CD4-positive, alpha-beta T cell (primary cell): ENCODE data around the gene DNAJC13. TPM values are rescaled to one million over a fixed set of nuclear protein-coding genes. Genes with fewer than 3 reads are reported as not detected.

Experiments
- ATAC-seq: fragments of 200-7000 bp; cut with Tn5 transposase; one replicate; pipeline ENCODE4 v1.10.0; 2022; ENCODE audit warnings: mild to moderate bottlenecking; ENCODE audit not compliant: poor library complexity
- CTCF ChIA-PET: fragments of 350-600 bp; sonication (Branson Sonifier 250); formaldehyde crosslinking; loops from one replicate; lab custom pipeline; 2021; ENCODE audit warnings: antibody characterized with exemption, inconsistent platforms; lab: Charles Lee
- POLR2A ChIA-PET: fragments of 350-600 bp; sonication (Branson Sonifier 250); formaldehyde crosslinking; loops from one replicate; lab custom pipeline; 2021; ENCODE audit warnings: antibody characterized with exemption, inconsistent platforms; lab: Charles Lee
- DNase-seq, 14 experiments: peaks; one replicate each; pipeline ENCODE4 v3.0.0-alpha.2; 2013 to 2020; ENCODE audit warnings: mixed read lengths in 2 of 14
- H3K27ac ChIP-seq, 2 donors: one replicate each; pipeline versions ENCODE4 v1.5.1 to v1.7.0; 2013; ENCODE audit warnings: low read length in 2 of 2, low read depth in 1 of 2, mild to moderate bottlenecking in 1 of 2
- H3K27me3 ChIP-seq, 2 experiments: 1 replicate in 1 of 2; 2 replicates in 1 of 2; pipeline versions ENCODE4 v1.6.1 to v1.7.0; 2013; ENCODE audit warnings: low read length in 2 of 2, control low read depth in 1 of 2, mild to moderate bottlenecking in 1 of 2, moderate library complexity in 1 of 2; ENCODE audit not compliant: insufficient read depth in 2 of 2, control insufficient read depth in 1 of 2
- H3K36me3 ChIP-seq: one replicate; pipeline ENCODE4 v1.6.1; 2013; ENCODE audit warnings: low read length, control low read depth; ENCODE audit not compliant: insufficient read depth
- H3K4me1 ChIP-seq: one replicate; pipeline ENCODE4 v1.6.1; 2013; ENCODE audit warnings: low read length, control low read depth; ENCODE audit not compliant: insufficient read depth
- H3K4me3 ChIP-seq: one replicate; pipeline ENCODE4 v1.5.1; 2013; ENCODE audit warnings: mild to moderate bottlenecking, low read length, moderate library complexity
- H3K9me3 ChIP-seq, 2 experiments: 1 replicate in 1 of 2; 2 replicates in 1 of 2; pipeline versions ENCODE4 v1.6.1 to v1.7.0; 2013; ENCODE audit warnings: low read length in 2 of 2, mild to moderate bottlenecking in 2 of 2, control low read depth in 1 of 2, moderate library complexity in 1 of 2; ENCODE audit not compliant: control insufficient read depth in 1 of 2, insufficient read depth in 1 of 2
- H3K27ac Mint-ChIP-seq: one replicate; pipeline ENCODE4 v1.8.0; 2020; ENCODE audit warnings: mixed read lengths
- H3K27me3 Mint-ChIP-seq: one replicate; pipeline ENCODE4 v1.8.0; 2021; ENCODE audit warnings: mixed read lengths
- H3K36me3 Mint-ChIP-seq: one replicate; pipeline ENCODE4 v1.8.0; 2021; ENCODE audit warnings: low read depth, mixed read lengths
- H3K4me1 Mint-ChIP-seq: one replicate; pipeline ENCODE4 v1.8.0; 2021; ENCODE audit warnings: low read depth, mixed read lengths
- H3K4me3 Mint-ChIP-seq: one replicate; pipeline ENCODE4 v1.8.0; 2020; ENCODE audit warnings: mild to moderate bottlenecking, mixed read lengths
- H3K9me3 Mint-ChIP-seq: one replicate; pipeline ENCODE4 v1.8.0; 2020; ENCODE audit warnings: mixed read lengths
- intact Hi-C, 2 experiments: fragments of 100-400 bp; cut with DNase I in 1 of 2; cut with micrococcal nuclease in 1 of 2; formaldehyde crosslinking; loops; one replicate each; pipeline versions ENCODE4 v1.15.1 to v1.9.0; 2023 to 2025; cut with DNase I, micrococcal nuclease
- total RNA-seq, 174 experiments: library from RNA in 2 of 174; stranded (reverse) in 2 of 174; gene quantifications; one replicate each; pipeline ENCODE4 v1.2.3 and lab custom pipeline; 2021 to 2026
- TF ChIP-seq, protein P1 (sequence below): fragments of 200-600 bp; IDR thresholded peaks from one replicate; pipeline ENCODE4 v1.8.0; 2022; ENCODE audit warnings: antibody characterized with exemption, mild to moderate bottlenecking

Gene DNAJC13
- total RNA-seq, 2 experiments from 2014 or later, result 13.5 to 14.3 TPM

DNA sequence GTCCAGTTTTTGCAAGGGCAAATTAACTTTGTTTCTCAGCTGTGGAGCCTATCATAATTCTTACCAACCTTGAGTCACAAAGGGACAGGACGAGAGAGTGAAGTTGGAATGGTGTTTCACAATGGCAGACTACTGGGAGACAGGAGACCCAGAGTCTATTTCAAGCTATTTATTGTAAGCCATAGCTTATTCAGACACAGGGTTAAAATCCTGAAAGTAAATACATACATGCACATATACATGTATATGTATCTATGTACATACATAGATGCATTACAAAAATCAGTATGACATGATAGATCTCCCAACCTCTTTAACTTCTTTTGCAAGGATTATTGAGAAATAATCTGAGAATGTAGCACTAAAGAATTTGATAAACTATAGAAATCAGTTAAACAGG lies 86.3 kb downstream of the DNAJC13 start:
- no peak overlapping the region for H3K27ac ChIP-seq
- ChIA-PET CTCF (no interaction called here), POLR2A (no interaction called here)
- Mint-ChIP-seq H3K36me3 (peaks cover 86% of the 10 kb centered on the region), H3K27me3 (no peaks in the 10 kb centered on the region), H3K9me3 (no peaks in the 10 kb centered on the region), H3K4me3 (no peak overlapping the region), H3K4me1 (no peaks in the 10 kb centered on the region), H3K27ac (no peak overlapping the region)
- H3K4me1 ChIP-seq, result no peaks in the 10 kb centered on the region
- peaks cover 84% of the 10 kb centered on the region for H3K36me3 ChIP-seq
- TF ChIP-seq, protein P1, sequence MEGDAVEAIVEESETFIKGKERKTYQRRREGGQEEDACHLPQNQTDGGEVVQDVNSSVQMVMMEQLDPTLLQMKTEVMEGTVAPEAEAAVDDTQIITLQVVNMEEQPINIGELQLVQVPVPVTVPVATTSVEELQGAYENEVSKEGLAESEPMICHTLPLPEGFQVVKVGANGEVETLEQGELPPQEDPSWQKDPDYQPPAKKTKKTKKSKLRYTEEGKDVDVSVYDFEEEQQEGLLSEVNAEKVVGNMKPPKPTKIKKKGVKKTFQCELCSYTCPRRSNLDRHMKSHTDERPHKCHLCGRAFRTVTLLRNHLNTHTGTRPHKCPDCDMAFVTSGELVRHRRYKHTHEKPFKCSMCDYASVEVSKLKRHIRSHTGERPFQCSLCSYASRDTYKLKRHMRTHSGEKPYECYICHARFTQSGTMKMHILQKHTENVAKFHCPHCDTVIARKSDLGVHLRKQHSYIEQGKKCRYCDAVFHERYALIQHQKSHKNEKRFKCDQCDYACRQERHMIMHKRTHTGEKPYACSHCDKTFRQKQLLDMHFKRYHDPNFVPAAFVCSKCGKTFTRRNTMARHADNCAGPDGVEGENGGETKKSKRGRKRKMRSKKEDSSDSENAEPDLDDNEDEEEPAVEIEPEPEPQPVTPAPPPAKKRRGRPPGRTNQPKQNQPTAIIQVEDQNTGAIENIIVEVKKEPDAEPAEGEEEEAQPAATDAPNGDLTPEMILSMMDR, result no peak
- H3K27me3 ChIP-seq, result no peaks in the 10 kb centered on the region
- no peak overlapping the region for H3K4me3 ChIP-seq
- intact Hi-C loops, result loop anchor here in 1 of 2 experiments (10.0 kb wide), 2 partner anchors 149 to 191 kb away; no protein-coding TSS in a partner anchor
- no peaks in the 10 kb centered on the region for H3K9me3 ChIP-seq
- DNase-seq (no peak), ATAC-seq (no peak)

DNA sequence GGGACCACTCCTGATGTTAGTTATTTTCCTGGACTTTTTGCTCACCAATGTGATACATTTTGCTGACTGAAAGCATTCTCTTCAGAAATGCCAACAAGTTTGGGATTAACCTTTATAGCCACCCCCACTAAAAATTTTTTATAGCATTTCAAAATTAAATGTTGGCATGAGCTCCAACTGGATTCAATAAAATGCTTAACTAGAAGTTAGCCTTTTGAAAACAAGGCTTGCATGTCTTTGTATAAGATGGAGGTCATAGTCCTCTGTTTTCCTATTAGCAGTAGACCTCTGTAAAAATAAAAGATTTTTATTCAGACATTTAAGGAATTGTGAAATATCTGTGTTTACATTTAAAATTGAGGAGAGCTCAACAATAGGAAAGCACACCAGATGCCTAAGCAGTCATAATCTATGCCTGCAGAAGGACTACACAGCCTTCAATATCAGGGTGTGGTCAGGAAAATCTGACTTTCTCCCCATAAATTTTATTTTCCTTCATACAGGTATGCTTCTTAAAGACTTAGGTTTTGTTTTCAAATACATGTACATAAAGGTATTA lies 87.2 kb downstream of the DNAJC13 start:
- Histone ChIP-seq H3K27me3 (no peaks in the 10 kb centered on the region), H3K4me1 (no peaks in the 10 kb centered on the region), H3K4me3 (no peak overlapping the region), H3K36me3 (peaks cover 85% of the 10 kb centered on the region), H3K9me3 (no peaks in the 10 kb centered on the region), H3K27ac (no peak overlapping the region)
- no peaks in the 10 kb centered on the region for H3K4me1 Mint-ChIP-seq
- TF ChIP-seq, protein P1, result no peak
- DNase-seq (no peak), ATAC-seq (no peak)
- H3K9me3 Mint-ChIP-seq, result no peaks in the 10 kb centered on the region
- H3K27ac Mint-ChIP-seq, result no peak overlapping the region
- H3K27me3 Mint-ChIP-seq, result no peaks in the 10 kb centered on the region
- POLR2A ChIA-PET, result no interaction called here
- H3K4me3 Mint-ChIP-seq, result no peak overlapping the region
- peaks cover 88% of the 10 kb centered on the region for H3K36me3 Mint-ChIP-seq
- intact Hi-C loops, result loop anchor here in 1 of 2 experiments (10.0 kb wide), 2 partner anchors 150 to 190 kb away; no protein-coding TSS in a partner anchor
- CTCF ChIA-PET, result no interaction called here

DNA sequence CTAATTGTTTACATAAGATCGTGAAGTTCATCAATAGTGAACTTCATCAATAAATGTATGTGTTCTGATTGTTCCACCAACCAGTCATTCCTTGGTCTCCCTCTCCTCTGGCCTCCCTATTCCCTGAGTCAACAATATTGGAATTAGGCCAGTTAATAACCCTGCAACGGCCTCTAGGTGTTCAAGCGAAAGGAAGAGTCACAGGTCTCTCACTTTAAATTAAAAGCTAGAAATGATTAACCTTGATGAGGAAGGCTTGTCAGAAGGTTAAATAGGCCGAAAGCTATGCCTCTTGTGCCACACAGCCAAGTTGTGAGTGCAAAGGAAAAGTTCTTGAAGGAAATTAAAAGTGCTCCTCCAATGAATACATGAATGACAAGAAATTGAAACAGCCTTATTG lies 90.4 kb downstream of the DNAJC13 start:
- H3K27ac Mint-ChIP-seq, result no peak overlapping the region
- CTCF ChIA-PET, result no interaction called here
- no peak for DNase-seq
- peaks cover 85% of the 10 kb centered on the region for H3K36me3 Mint-ChIP-seq
- Histone ChIP-seq H3K4me3 (no peak overlapping the region), H3K36me3 (peaks cover 79% of the 10 kb centered on the region), H3K27me3 (no peaks in the 10 kb centered on the region), H3K9me3 (no peaks in the 10 kb centered on the region), H3K4me1 (no peaks in the 10 kb centered on the region), H3K27ac (no peak overlapping the region)
- no peaks in the 10 kb centered on the region for H3K9me3 Mint-ChIP-seq
- H3K4me1 Mint-ChIP-seq, result no peaks in the 10 kb centered on the region
- no peak for ATAC-seq
- H3K27me3 Mint-ChIP-seq, result no peaks in the 10 kb centered on the region
- intact Hi-C loops, result loop anchor here in 1 of 2 experiments (10.0 kb wide), 2 partner anchors 153 to 187 kb away; no protein-coding TSS in a partner anchor
- TF ChIP-seq, protein P1, result no peak
- H3K4me3 Mint-ChIP-seq, result no peak overlapping the region
- POLR2A ChIA-PET, result no interaction called here
